Activated T-cell treated with anti-CD3 and anti-CD28 coated beads for 24 hours (primary cell): ENCODE data around the gene ING4.

Source experiments
- DNase-seq: peaks from one replicate; pipeline ENCODE4 v3.0.0-alpha.2; 2020; ENCODE audit warnings: low read depth

Gene ING4

DNA sequence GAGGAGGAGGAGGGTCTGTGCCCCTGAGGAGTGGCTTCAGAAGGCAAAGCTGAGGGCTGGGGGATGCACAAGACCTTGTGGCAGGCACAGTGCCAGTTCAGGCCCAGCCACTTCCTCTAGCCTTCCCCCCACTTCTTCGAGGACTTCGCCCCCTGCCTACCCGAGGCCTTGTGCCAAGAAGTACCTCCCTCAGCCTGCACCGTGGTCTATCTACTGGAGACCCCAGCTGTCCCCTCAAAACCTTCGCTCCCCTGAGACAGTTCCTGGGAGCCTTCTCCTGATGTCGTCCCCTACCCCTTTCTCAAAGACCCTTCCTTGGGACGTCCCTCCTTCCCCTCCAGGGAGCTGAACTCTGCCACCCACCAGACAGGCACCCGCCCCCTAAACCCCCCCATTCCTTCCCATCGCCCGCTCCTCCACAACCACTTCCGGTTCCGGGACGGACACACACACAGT lies 25.7 kb upstream of the ING4 start:
- DNase-seq: no peak

DNA sequence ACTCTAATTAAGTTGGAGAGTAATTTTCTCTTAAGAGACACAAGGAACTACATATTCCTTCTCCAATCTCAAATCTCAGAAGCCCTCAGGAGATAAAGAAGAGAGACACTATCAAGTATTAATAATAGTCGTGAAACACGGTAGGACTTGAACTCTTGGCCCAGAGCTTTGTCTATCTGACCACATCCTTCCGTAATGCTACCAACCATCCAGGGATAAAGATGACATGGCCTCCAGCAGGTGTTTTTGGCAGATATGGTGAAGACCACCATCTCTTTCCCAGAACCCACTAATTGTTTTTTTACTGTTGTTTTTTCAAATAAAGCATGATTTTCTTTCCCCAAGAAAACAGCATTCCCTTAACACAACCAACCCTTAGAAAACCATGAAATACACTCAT lies 22.9 kb upstream of the ING4 start:
- no peak for DNase-seq

DNA sequence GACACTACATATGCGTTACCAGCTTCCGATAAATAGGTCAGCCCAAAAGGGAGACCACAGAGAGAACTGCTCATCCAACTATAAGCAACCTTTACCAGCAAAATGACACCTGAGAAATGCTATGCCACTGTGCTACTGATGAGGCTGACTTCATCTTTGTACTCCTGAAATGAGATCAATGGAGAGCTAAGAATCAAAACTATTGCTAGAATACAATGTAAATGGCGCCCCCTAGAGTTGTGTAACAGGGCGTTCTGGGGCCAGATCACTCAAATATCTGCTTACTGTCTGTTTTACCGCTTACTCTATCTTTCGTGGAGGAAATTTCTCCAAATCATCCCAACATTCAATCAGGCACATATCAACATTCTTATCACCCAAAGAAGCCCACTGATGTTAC lies 21.7 kb upstream of the ING4 start:
- peak; percentile 38 for DNase-seq

DNA sequence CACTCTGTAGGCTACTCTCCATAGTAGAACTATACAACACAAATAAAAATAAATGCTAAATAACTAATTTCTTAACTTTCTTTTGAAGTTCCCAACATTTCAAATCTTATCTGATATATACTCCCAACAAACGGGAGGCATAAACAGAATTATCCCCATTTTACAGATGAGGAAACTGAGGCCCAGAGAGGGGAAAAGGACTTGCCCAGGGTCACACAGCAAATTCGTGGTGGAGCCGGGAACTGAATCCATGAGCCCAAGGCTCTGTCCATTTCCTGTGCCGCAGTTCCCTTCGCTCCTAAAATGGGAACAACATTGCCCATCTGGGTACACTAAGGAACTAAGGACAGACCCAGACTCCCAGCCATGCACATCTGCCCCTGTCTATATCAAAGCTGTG lies 14.0 kb upstream of the ING4 start:
- no peak for DNase-seq

DNA sequence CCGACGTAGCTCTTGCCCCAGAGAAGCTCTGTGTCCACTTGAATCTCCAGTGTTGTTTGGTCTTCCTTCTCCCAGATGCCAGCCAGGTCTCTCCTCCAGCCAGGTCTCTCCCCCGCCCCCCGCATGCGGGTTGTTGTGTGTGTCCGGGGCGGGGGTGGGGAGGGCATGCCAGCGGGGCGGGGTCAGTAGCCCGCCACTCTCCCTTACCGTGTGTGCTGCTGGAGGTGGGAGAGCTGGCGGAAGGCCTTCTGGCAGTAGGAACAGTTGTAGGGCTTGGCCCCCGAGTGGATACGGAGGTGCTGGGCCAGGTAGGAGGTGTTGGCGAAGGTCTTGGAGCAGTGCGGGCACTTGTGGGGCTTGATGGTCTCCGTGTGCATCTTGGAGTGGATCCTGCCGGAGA lies 9.2 kb upstream of the ING4 start:
- DNase-seq: no peak

DNA sequence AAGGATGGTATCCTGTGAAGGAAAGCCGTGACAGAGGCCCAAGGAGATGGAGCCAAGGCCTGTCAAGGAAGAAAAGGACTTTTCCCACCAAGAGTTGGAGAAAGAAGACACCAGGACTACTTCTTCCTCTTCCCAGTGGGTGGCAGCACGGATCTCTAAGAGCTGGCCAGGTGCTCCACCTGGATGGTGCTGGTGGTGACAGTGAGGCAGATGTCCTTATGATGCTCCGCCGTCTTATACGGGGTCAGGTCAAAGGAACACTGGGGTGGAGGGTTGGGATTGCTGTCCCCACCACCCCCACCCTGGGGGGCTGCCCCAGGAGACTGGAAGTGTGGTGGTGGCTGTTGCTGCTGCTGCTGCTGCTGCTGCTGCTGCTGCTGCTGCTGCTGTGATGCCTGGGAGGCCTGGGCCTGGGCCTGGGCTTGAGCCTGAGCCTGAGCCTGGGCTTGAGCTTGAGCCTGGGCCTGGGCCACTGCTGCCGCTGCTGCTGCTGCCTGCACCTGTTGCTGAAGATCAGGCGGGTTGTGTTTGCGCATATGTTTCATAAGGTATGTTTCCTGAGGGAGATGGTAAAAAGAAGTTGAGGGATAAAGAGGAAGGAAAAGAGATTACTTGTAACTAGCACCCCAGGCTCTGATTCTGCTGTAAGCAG lies 4.8 kb upstream of the ING4 start:
- DNase-seq: no peak

DNA sequence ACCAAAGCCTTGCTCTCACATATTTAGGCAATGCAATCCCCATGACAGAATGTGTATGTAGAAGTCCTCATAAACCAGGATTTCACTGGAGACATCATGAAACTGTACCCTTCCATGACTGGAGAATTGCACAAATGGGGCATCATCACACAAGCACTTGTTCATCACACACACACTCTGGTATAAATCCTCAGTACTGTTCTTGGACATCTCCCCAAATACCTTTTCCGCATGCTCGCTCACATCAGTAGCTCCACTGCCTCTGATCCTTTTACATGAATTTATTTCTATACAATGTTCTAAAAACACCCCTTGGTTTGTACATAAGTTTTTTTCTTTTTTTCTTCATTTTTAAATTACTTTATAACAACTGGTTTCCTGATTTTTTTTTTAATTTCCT lies 3.3 kb upstream of the ING4 start:
- no peak for DNase-seq

DNA sequence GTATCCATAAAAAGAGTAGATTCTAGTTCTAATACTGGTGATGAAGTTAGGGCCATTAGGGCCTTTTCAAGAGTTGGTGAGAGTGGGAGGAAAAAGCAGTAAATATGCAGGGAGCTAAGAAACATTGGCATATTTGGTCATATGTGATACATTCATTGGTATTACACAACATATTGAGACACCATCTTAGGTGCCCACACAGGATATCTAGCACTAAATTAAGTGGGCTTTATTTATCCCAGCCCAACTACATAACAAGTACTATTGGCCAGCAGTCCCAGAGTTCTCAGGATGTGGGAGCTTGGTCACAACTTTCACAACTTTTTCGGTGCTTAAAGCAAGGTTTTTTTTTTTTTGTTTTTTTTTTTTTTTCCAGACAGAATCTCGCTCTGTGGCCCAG lies 2.0 kb upstream of the ING4 start:
- no peak for DNase-seq

DNA sequence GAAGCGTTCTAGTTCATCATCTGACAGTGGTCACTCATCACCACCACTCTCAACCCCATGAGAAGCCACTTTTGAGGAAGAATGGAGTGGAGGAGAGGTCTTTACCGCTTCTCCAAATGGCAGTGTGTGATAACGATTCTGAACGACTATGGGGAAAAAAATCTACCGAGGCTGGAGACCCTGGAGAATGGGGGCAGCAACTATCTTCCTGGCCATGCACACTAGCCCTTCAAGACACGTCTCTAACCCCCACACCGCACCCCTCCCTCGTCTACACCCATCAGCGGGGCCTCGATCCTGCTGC lies 365 bp downstream of the ING4 start:
- no peak for DNase-seq

DNA sequence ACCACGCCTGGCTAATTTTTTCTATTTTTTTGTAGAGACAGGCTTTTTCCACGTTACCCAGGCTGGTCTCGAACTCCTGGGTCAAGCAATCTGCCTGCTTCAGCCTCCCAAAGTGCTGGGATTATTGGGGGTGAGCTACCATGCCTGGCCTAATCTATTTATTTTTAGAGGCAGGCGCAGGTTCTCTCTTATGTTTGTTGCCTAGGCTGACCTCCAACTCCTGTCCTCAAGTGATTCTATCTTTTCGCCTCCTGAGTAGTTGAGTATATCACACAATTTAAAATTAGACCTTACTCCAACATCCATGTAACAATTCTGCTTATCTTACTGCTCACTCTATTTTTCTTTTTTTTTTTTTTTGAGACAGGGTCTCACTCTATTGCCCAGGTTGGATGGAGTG lies 8.9 kb downstream of the ING4 start:
- DNase-seq: no peak

DNA sequence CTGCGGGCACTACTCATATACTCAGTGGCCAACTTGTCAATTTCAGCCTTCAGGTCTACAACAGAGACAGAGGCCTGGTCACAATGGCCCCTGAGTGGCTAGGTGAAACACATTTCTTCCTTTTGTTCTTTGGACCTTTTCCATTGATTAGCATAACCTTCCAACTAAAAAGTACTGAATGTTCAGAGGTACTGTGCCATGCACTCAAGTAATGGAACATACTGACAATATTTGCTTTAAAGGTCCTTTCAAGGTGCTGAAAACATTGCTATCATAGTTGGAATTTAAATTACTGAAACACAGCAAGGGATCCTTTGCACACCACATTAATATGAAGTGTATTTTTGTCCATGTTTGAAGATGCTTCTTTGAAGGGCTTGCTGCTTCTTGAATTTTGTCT lies 9.6 kb downstream of the ING4 start:
- DNase-seq: no peak

DNA sequence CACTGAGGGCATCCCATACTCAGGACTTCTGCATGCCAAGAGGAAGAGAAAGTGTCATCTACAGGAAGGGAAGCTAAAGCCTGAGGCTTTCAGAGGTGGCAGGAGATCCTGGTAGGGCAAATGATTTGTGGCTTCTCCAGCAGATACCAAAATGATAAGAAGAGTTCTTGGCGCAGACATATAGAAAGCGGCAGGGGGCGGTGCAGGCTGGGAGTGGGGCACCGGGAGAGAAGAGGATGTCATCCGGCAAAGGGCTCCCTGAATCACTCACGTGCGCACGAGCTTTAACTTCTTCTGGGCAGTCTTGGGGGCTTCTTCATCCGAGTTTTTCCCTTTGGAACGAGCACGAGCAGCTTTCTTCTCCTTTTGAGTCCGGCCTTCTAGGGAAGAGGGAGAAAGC lies 10.5 kb downstream of the ING4 start:
- no peak for DNase-seq

DNA sequence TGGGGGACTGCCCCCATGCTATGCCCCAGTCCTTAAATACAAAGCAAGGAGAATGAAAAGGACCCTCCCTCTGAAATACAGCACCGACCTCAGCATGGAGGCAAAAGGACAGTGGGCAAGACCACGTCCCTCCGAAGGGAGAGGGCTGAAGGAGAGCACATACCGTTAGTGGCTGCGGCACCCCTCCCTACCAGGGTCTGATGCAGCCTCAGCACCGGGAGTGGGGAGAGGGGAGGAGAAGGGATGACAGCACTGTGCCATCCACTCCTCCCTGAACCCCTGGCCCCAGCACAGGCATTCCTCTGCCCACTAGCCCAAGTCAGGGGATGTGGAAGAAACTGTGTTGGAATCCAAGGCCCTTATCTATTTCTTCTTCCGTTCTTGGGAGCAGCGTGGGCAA lies 12.1 kb downstream of the ING4 start:
- DNase-seq: no peak

DNA sequence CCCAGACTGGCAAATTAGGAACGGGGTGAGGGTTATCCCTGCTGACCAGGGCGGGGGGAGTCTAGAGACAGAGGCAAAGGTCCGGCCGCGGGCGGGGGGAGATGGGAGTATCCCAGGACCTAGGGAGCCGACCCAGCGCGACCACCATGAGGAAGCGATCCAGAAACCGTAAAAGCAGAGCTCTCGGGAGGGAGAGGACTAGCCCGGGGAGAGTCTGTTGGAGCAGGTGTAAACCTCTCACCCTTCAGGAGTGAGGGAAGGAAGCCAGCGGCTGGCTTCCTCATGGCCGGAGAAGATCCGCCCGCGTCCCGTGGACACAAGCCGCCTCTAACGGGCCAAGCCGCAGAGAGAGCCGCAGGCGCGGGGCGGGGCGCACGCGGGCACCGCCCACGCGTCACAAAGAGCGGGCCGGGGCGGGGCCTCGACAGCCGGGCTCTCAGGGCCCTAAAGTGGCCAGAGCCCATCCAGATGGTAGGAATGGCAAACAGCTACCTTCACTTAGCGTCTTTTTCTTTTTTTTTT lies 15.8 kb downstream of the ING4 start, which contains the start of gene ACRBP:
Gene ACRBP, minus strand, starts transcription at position 350 of the 522 bp plus-strand sequence. Its CDS starts 66 bp downstream, at position 284.
- no peak for DNase-seq

DNA sequence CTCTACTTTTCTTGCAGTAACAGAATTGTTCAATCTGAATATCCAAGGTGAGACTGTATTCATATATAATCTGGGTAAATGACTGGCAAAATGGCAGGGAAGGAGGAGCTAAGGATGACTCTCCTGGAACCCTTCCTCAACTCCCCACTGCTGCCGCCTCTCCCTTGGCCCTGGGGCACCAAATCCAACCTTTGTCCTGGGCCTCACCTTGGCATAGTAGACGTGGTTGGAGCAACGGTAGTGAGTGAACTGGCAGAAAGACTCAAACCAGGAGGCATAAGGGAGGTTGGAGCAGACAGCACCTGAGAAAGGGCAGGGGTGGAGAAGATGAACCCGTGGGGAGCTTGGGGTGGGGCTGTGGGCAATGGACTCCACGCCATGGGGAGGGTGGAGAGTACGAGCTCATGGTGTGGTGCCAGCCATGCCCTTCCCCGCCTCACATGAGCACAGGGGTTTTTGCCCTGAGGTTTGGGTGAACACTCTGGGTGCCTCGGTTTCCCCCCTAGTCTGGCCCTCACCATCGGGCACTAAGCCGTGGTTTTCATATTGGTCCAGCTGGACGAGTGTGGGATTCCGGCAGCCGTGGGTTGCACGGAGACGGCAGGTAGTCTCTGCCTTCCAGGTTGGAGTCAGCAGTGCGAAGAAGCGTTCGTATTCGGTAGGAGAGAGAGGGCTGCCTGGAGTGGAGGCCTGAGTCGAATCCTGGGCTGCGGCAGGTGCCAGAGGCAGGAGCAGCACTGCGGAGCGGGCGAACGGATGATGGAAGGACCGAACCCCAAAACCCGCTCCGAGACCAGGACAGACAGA lies 16.4 kb downstream of the ING4 start:
- no peak for DNase-seq

DNA sequence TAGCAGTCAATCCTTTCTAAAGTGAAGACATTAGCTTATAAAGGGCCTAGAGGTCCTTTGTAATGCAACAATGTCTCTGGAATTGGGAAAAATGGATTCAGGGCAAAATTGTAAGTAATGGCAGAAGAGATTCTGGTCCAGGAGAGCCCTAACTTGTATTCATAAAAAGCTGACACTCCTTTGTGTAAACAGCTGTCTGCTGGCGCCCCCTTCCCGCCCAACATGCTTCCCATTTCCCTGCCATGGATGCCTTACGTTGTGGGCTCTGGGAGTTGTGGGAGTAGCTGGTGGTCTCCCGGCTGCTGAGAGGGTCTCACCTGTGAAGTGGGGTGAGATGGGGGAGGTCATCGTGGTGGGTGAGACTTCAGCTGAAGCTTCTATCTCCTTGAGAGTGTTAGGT lies 18.0 kb downstream of the ING4 start:
- DNase-seq: no peak

DNA sequence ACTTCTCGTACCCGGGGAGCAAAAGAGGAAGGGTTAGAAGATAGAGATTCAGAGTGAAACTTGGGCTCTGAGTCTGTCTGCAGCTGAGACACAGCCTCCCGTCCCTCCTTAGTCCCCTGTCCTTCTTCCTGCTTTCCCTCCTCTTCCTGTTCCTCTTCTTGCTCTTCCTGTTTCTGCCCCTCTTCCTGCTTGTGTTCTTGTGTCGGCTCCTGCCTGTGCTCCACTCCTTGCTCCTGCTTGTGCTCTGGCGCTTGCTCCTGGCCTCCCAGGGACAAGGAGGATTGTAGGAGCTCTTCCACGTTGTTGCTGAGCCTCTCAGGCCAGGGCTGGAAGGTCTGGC lies 18.7 kb downstream of the ING4 start:
- no peak for DNase-seq

DNA sequence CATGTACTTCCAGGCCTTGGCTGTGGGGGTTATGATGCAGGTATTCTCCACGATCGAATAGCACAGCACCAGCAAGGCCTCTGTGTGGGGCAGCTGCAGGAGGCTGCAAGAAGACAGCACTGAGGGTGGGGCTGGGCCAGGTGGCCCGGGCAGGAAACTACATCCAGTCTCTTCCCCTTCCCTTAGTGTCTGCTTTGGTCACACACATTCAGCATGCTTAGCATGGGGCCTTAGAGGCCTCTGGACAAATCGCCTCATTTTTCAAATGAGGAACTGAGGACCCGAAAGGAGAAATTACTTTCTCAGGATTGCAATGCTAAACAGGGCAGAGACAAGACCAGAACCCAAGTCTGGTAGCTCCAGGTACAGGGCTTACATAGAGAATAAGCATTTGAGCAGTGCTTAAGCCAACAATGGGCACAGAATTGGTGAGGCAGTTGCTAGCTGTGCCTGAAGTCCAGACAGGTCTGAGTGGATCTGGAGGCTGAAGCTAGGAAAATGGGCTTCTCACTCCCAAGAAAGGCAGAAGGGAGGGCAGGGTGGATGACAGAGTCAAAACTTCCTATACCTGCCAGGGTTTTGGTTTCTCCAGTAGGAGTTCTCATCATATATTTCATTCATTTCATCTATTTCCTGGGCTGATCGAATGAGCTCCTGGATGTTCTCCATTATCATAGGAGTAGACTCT lies 19.2 kb downstream of the ING4 start:
- DNase-seq: no peak

DNA sequence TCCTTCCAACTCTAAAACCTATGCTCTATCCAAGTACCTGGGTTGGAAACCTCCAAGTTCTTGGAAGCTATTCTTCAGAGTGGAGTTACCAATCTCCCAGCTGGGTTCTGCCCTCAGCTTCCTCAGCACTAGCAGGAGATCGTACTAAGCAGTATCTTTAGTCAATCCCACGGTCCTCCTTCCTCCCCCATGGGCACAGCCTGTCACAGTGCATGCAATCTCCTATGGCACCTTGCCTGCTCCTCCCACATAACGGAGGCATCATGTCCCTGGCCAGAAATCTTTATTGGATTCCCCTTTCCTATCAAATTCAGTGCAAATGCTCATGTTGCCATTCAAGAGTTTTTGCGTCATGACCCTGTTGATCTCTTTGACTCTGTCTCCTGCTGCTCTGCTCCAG lies 21.8 kb downstream of the ING4 start:
- DNase-seq: no peak

DNA sequence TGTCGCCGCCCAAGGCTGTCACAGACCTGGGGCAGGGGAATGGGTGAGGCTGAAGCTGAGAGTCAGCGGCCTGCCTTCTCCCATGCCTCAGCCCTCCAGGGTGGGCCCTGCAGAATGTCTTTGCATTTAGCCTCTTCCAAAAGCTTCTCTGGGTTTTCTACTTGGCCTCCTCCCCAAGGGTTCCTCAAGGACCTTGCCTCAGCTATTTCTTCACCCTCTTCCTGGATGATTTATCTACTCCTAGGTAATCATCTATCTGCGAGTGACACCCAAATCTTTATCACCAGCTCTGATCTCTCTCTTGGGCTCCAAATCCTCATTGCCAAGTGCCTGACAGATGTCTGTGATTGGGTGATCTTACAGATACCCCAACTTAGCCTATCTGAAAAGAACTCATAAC lies 22.4 kb downstream of the ING4 start:
- DNase-seq: no peak

DNA sequence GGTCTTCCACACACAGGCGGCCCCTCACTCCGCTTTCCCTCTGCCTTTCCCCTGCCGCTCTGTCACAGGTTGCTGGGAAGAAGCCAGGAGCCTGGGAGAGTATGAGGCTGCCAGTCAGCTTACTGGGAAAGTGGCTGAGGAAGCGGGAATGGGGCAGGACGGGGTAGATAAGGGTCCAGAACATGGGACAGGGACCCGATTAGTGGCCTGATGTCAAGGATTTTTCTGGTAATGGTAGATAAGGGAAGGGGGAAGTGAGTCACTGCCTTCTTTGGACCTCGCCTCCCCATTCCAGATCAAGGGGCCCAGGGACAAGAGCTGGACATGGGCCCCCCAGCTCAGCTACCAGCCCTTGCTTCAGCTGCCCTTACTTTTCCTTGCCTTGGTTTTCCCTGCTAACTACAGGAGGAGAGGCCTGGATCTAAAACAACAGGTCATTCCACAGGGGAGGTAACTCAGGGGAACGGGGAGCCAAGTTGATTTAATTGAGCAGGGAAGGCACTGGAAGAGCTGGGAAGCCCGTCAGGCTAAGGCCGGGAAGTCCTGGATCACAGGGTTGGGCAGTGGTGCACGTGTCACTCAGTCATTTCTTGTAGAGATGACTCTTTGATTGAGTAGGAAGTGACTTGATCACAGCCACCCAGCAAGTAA lies 23.6 kb downstream of the ING4 start:
- DNase-seq: no peak

DNA sequence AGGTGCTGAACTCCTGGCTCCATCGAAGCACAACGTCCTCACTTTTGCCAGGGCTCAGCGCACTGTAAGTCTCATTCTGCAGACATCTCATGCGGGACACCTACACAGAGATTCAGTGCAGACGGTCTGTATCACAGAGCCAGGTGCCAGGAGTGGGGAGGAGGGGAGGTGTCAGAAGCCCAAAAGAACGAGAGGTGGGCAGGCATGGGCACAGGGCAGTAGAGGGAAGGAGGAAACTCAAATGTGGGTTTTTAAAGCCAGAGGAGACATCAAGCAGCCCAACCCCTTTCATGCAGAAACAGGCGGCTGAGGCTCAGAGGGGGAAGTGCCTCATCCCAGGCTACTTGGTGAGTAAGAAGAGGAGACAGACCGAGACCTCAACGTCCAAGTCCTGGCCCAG lies 24.6 kb downstream of the ING4 start:
- DNase-seq: no peak
